ENCODE measurements around the gene OR4B1.
"Not testable (repeated sequence)": the region's sequence is repeated elsewhere in the genome, so short reads cannot be mapped to it uniquely, and the experiment has no call there.

The OR4B1 gene

DNA sequence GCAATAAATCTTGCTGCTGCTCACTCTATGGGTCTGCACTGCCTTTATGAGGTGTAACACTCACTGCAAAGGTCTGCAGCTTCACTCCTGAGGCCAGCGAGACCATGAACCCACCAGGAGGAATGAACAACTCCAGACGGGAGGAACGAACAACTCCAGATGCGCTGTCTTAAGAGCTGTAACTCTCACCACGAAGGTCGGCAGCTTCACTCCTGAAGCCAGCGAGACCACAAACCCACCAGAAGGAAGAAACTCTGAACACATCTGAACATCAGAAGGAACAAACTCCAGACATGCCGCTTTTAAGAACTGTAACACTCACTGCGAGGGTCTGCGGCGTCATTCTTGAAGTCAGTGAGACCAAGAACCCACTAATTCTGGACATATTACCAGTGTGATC lies 13.4 kb downstream of the OR4B1 start:
- not testable (repeated sequence) for H3K27ac ChIP-seq (replicated peaks; ENCODE audit: low read length); H3K4me2 ChIP-seq (ENCODE audit: insufficient read depth, low read length, poor library complexity, severe bottlenecking); H4K91ac ChIP-seq (ENCODE audit: low read depth, low read length, poor library complexity); H3K14ac ChIP-seq (ENCODE audit: low read length); H2BK5ac ChIP-seq (ENCODE audit: low read length); DNase-seq (ENCODE audit: low spot score); H2AFZ ChIP-seq (ENCODE audit: low read length); H3K79me1 ChIP-seq (ENCODE audit: low read depth, low read length); H3K4me1 ChIP-seq (ENCODE audit: control insufficient read depth in 2 of 2, insufficient read depth in 1 of 2, low read depth in 1 of 2, low read length in 2 of 2); H2AK5ac ChIP-seq (ENCODE audit: low read depth, low read length); H4K8ac ChIP-seq (ENCODE audit: low read depth, low read length); H3K9me3 ChIP-seq (replicated peaks in 1 of 2; ENCODE audit: control insufficient read depth in 2 of 2, insufficient read depth in 1 of 2, low read depth in 1 of 2, low read length in 2 of 2); H3K18ac ChIP-seq (ENCODE audit: low read length); H3K9ac ChIP-seq (ENCODE audit: low read depth, low read length, poor library complexity); H3K4ac ChIP-seq (ENCODE audit: low read length); H2BK12ac ChIP-seq (ENCODE audit: low read length); H2BK120ac ChIP-seq (ENCODE audit: low read depth, low read length); H3K36me3 ChIP-seq (replicated peaks in 1 of 2; ENCODE audit: control insufficient read depth in 2 of 2, insufficient read depth in 2 of 2, low read length in 2 of 2); H3K4me3 ChIP-seq (ENCODE audit: low read length in 2 of 2); H3K27me3 ChIP-seq (ENCODE audit: control insufficient read depth in 3 of 3, insufficient read depth in 3 of 3, low read depth in 1 of 3, low read length in 3 of 3); H2BK15ac ChIP-seq (ENCODE audit: low read length); H3K23ac ChIP-seq (ENCODE audit: low read depth, low read length, poor library complexity)
- WGBS, 2 donors (ENCODE audit: extremely low coverage in 2 of 2, insufficient read length in 2 of 2, insufficient replicate concordance in 1 of 2): no CpG with 5 or more reads among the region's 11 CpGs

DNA sequence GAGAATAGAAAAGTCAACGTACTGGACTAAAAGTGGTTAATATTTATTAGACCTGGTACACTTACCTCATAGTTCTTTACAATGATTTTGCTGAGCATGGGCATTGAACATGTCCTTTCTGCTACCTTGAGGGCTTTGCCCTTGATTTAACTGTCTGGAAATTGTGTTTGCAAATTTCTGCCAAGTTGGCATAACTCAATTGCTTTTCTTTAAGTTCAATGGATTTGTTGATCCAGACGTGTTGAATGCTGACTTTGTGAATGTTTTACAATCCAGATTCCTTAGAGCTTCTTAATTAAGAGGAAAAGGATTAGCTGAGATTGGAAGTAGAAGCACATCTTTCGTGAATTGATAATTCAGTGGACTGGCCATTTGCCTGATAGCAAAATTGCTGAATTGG lies 21.1 kb downstream of the OR4B1 start:
- Histone ChIP-seq H2BK12ac (ENCODE audit: low read length) (no peak overlapping the region), H3K4me2 (ENCODE audit: insufficient read depth, low read length, poor library complexity, severe bottlenecking) (no peak overlapping the region), H3K18ac (ENCODE audit: low read length) (no peak overlapping the region), H3K9ac (ENCODE audit: low read depth, low read length, poor library complexity) (no peak overlapping the region), H3K9me3 (replicated peaks in 1 of 2; ENCODE audit: control insufficient read depth in 2 of 2, insufficient read depth in 1 of 2, low read depth in 1 of 2, low read length in 2 of 2) (peaks cover 0 to 6% of the 10 kb centered on the region in 2 donors), H4K8ac (ENCODE audit: low read depth, low read length) (no peak overlapping the region), H3K4me3 (ENCODE audit: low read length in 2 of 2) (no peak overlapping the region), H3K36me3 (replicated peaks in 1 of 2; ENCODE audit: control insufficient read depth in 2 of 2, insufficient read depth in 2 of 2, low read length in 2 of 2) (no peaks in the 10 kb centered on the region), H2AFZ (ENCODE audit: low read length) (no peak overlapping the region), H3K4me1 (ENCODE audit: control insufficient read depth in 2 of 2, insufficient read depth in 1 of 2, low read depth in 1 of 2, low read length in 2 of 2) (no peaks in the 10 kb centered on the region), H3K27me3 (ENCODE audit: control insufficient read depth in 3 of 3, insufficient read depth in 3 of 3, low read depth in 1 of 3, low read length in 3 of 3) (no peaks in the 10 kb centered on the region), H3K23ac (ENCODE audit: low read depth, low read length, poor library complexity) (no peak overlapping the region), H4K91ac (ENCODE audit: low read depth, low read length, poor library complexity) (no peak overlapping the region), H3K79me1 (ENCODE audit: low read depth, low read length) (no peaks in the 10 kb centered on the region), H3K14ac (ENCODE audit: low read length) (no peak overlapping the region), H2BK5ac (ENCODE audit: low read length) (no peak overlapping the region), H2BK120ac (ENCODE audit: low read depth, low read length) (no peak overlapping the region), H3K27ac (replicated peaks; ENCODE audit: low read length) (no peak overlapping the region), H3K4ac (ENCODE audit: low read length) (no peak overlapping the region), H2AK5ac (ENCODE audit: low read depth, low read length) (no peak overlapping the region), H2BK15ac (ENCODE audit: low read length) (no peak overlapping the region)
- no CpG with 5 or more reads among the region's 3 CpGs for WGBS, 2 donors (ENCODE audit: extremely low coverage in 2 of 2, insufficient read length in 2 of 2, insufficient replicate concordance in 1 of 2)
- no peak for DNase-seq (ENCODE audit: low spot score)

DNA sequence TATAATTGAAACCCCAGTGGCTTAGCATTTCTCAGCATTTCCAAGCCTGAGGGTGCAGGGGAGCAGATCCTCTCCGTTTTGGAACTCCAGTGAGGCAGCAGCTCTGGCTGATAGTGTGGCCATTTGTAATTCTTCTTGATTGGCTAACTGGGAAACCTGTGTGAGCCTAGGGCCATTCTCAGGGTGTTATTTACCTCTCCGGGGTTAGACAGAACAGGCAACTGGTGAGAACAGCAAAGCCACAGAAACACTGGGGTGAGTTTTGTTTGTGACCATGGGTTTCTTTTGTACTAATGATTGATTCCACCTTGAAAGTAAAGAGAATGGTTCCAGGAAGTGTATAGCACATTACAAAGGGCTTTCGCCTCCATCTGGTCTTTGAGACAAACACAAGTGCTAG lies 25.9 kb downstream of the OR4B1 start:
- no peaks in the 10 kb centered on the region for H3K4me1 ChIP-seq (ENCODE audit: control insufficient read depth in 2 of 2, insufficient read depth in 1 of 2, low read depth in 1 of 2, low read length in 2 of 2)
- no peak overlapping the region for H3K4me3 ChIP-seq (ENCODE audit: low read length in 2 of 2)
- H4K8ac ChIP-seq (ENCODE audit: low read depth, low read length): no peak overlapping the region
- no CpG with 5 or more reads among the region's 3 CpGs for WGBS, 2 donors (ENCODE audit: extremely low coverage in 2 of 2, insufficient read length in 2 of 2, insufficient replicate concordance in 1 of 2)
- H3K36me3 ChIP-seq (replicated peaks in 1 of 2; ENCODE audit: control insufficient read depth in 2 of 2, insufficient read depth in 2 of 2, low read length in 2 of 2): no peaks in the 10 kb centered on the region
- no peak overlapping the region for H2AK5ac ChIP-seq (ENCODE audit: low read depth, low read length)
- H3K14ac ChIP-seq (ENCODE audit: low read length): no peak overlapping the region
- no peak overlapping the region for H2BK120ac ChIP-seq (ENCODE audit: low read depth, low read length)
- no peak for DNase-seq (ENCODE audit: low spot score)
- no peak overlapping the region for H2BK12ac ChIP-seq (ENCODE audit: low read length)
- peaks cover 0 to 6% of the 10 kb centered on the region in 2 donors for H3K9me3 ChIP-seq (replicated peaks in 1 of 2; ENCODE audit: control insufficient read depth in 2 of 2, insufficient read depth in 1 of 2, low read depth in 1 of 2, low read length in 2 of 2)
- H2BK5ac ChIP-seq (ENCODE audit: low read length): no peak overlapping the region
- no peak overlapping the region for H3K27ac ChIP-seq (replicated peaks; ENCODE audit: low read length)
- no peak overlapping the region for H3K23ac ChIP-seq (ENCODE audit: low read depth, low read length, poor library complexity)
- no peak overlapping the region for H3K4me2 ChIP-seq (ENCODE audit: insufficient read depth, low read length, poor library complexity, severe bottlenecking)
- no peak overlapping the region for H3K9ac ChIP-seq (ENCODE audit: low read depth, low read length, poor library complexity)
- no peak overlapping the region for H4K91ac ChIP-seq (ENCODE audit: low read depth, low read length, poor library complexity)
- no peaks in the 10 kb centered on the region for H3K27me3 ChIP-seq (ENCODE audit: control insufficient read depth in 3 of 3, insufficient read depth in 3 of 3, low read depth in 1 of 3, low read length in 3 of 3)
- H3K4ac ChIP-seq (ENCODE audit: low read length): no peak overlapping the region
- no peak overlapping the region for H3K18ac ChIP-seq (ENCODE audit: low read length)
- no peaks in the 10 kb centered on the region for H3K79me1 ChIP-seq (ENCODE audit: low read depth, low read length)
- peak overlapping the region; percentile 19 for H2AFZ ChIP-seq (ENCODE audit: low read length)
- H2BK15ac ChIP-seq (ENCODE audit: low read length): no peak overlapping the region

DNA sequence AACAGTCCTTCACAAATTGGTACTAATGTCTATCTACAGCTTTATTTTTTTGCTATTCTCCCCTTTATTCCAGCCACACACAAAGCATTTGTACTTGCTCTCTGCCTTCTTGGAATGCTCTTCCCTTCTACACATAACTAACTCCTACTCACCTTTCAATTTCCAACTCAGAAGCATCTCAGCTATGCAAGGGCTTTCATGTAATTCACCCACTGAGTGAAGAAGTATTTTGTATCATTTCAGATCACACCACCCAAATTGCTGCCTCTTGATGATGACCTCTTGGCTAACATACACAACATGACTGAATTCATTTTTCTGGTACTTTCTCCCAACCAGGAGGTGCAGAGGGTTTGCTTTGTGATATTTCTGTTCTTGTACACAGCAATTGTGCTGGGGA lies 28.2 kb downstream of the OR4B1 start, which contains the start of gene OR4X2:
TSS of gene OR4X2 (plus strand) at position 301 of the 400 bp plus-strand sequence. CDS start at position 301, 0 bp downstream.
- no peak within 1 kb of the TSS for H3K4ac ChIP-seq (ENCODE audit: low read length)
- DNase-seq (ENCODE audit: low spot score): no peak
- H3K23ac ChIP-seq (ENCODE audit: low read depth, low read length, poor library complexity): no peak within 1 kb of the TSS
- H3K36me3 ChIP-seq (replicated peaks in 1 of 2; ENCODE audit: control insufficient read depth in 2 of 2, insufficient read depth in 2 of 2, low read length in 2 of 2): no peaks in the 10 kb centered on the region
- no peak within 1 kb of the TSS for H2BK15ac ChIP-seq (ENCODE audit: low read length)
- H4K8ac ChIP-seq (ENCODE audit: low read depth, low read length): no peak within 1 kb of the TSS
- H2AK5ac ChIP-seq (ENCODE audit: low read depth, low read length): no peak within 1 kb of the TSS
- H2BK5ac ChIP-seq (ENCODE audit: low read length): no peak within 1 kb of the TSS
- no peak within 1 kb of the TSS for H3K18ac ChIP-seq (ENCODE audit: low read length)
- no peak within 1 kb of the TSS for H3K4me2 ChIP-seq (ENCODE audit: insufficient read depth, low read length, poor library complexity, severe bottlenecking)
- no peak within 1 kb of the TSS for H3K14ac ChIP-seq (ENCODE audit: low read length)
- H3K9me3 ChIP-seq (replicated peaks in 1 of 2; ENCODE audit: control insufficient read depth in 2 of 2, insufficient read depth in 1 of 2, low read depth in 1 of 2, low read length in 2 of 2): peaks cover 6 to 9% of the 10 kb centered on the region in 2 donors
- no peaks in the 10 kb centered on the region for H3K79me1 ChIP-seq (ENCODE audit: low read depth, low read length)
- no peaks in the 10 kb centered on the region for H3K27me3 ChIP-seq (ENCODE audit: control insufficient read depth in 3 of 3, insufficient read depth in 3 of 3, low read depth in 1 of 3, low read length in 3 of 3)
- no peaks in the 10 kb centered on the region for H3K4me1 ChIP-seq (ENCODE audit: control insufficient read depth in 2 of 2, insufficient read depth in 1 of 2, low read depth in 1 of 2, low read length in 2 of 2)
- H3K9ac ChIP-seq (ENCODE audit: low read depth, low read length, poor library complexity): no peak within 1 kb of the TSS
- no peak within 1 kb of the TSS for H3K27ac ChIP-seq (replicated peaks; ENCODE audit: low read length)
- H2BK12ac ChIP-seq (ENCODE audit: low read length): no peak within 1 kb of the TSS
- H2AFZ ChIP-seq (ENCODE audit: low read length): no peak within 1 kb of the TSS
- no peak within 1 kb of the TSS for H2BK120ac ChIP-seq (ENCODE audit: low read depth, low read length)
- no peak within 1 kb of the TSS for H4K91ac ChIP-seq (ENCODE audit: low read depth, low read length, poor library complexity)
- H3K4me3 ChIP-seq (ENCODE audit: low read length in 2 of 2): no peak within 1 kb of the TSS
